ENCODE data around the gene FOXA3.

DNA sequence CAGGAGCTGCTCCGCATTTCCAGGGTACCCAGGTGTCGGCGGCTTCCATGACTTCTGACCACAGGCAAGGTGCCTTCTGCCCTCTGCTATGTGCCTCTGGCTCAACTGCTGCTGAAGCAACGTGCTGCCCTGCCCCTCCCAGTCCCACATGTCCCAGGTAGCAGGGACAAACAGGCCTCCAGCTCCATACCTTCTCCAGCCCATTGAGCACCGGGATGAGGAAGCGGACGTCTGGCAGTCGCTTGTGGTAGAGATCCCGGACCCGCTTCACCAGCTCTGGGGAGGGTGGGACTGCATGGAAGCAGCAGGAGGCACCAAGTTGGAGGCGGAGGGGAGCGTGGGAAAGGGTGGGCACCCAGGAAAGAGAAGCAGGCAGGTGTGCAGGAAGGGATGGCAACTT lies 40.9 kb upstream of the FOXA3 start:
- TF ChIP-seq POLR2A (IDR thresholded peaks at IDR 0.05), result no peak
- no peak for TF ChIP-seq CTCF (IDR thresholded peaks at IDR 0.05)
